ENCODE data around the gene CCR8.
A peak's percentile ranks its signal among the peaks of the same experiment; 100 is the strongest.
"Not testable (repeated sequence)": the region's sequence is repeated elsewhere in the genome, so short reads cannot be mapped to it uniquely, and the experiment has no call there.

Gene CCR8

GRCh38 chr3:39351134-39351533 lies 21.6 kb downstream of the CCR8 start:
- DNase-seq, result not testable (repeated sequence)

DNA sequence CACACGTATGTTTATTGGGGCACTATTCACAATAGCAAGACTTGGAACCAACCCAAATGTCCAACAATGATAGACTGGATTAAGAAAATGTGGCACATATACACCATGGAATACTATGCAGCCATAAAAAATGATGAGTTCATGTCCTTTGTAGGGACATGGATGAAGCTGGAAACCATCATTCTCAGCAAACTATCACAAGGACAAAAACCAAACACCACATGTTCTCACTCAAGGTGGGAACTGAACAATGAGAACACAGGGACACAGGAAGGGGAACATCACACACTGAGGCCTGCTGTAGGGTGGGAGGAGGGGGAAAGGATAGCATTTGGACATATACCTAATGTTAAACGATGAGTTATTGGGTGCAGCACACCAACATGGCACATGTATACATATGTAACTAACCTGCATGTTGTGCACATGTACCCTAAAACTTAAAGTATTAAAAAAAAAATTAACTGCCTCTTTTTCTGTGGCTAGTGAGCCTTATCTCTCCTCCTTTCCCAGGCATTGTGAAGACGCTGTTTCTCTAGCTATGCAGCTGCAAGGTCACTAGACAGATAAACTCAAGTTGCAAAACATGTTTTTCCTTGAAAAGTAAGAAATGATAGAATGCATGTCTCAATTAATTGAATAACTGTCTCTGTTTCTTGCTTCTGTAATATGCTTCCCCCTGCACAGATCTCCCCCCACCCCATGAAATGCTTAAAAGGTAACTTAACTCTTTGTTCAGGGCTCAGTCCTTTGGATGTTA lies 23.8 kb downstream of the CCR8 start:
- DNase-seq, result not testable (repeated sequence)

DNA sequence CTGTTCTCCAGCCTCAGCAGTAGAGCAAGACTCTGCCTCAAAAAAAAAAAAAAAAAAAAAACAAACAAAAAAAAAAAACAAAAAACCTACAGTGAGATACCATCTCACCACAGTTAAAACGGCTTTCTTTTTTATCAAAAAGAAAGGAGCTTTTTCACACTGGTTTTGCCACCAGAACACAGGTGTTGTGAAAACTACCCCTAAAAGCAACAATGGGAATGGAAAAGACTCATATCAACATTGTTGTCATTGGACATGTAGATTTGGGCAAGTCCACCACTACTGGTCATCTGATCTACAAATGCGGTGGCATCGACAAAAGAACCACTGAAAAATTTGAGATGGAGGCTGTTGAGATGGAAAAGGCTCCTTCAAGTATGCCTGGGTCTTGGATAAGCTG lies 28.8 kb downstream of the CCR8 start:
- no peak for DNase-seq

- peak; percentile 71 for DNase-seq
Observed at GRCh38 chr3:39361252-39361927, 31.9 kb downstream of the CCR8 start.

- no peak for DNase-seq
Observed at GRCh38 chr3:39362192-39362591, 32.7 kb downstream of the CCR8 start.

DNA sequence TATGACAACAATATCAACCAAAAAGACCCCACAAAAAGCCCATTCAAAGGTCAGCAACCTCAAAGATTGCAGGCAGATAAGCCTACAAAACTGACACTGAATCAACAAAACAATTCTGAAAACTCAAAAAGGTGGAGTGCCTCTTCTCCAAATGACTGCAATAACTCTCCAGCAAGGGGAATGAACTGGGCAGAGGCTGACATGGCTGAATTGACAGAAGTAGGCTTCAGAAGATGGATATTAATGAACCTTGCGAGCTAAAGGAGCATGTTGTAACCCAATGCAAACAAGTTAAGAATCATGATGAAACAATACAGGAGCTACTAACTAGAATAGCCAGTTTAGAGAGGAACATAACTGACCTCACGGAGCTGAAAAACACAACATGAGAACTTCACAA lies 33.3 kb downstream of the CCR8 start:
- DNase-seq, result no peak

DNA sequence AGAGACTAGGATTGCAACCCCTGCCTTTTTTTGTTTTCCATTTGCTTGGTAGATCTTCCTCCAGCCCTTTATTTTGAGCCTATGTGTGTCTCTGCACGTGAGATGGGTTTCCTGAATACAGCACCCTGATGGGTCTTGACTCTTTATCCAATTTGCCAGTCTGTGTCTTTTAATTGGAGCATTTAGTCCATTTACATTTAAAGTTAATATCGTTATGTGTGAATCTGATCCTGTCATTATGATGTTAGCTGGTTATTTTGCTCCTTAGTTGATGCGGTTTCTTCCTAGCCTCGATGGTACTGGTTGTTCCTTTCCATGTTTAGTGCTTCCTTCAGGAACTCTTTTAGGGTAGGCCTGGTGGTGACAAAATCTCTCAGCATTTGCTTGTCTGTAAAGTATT lies 40.9 kb downstream of the CCR8 start:
- DNase-seq, result not testable (repeated sequence)

GRCh38 chr3:39372833-39373232 lies 43.3 kb downstream of the CCR8 start:
- DNase-seq, result no peak

DNA sequence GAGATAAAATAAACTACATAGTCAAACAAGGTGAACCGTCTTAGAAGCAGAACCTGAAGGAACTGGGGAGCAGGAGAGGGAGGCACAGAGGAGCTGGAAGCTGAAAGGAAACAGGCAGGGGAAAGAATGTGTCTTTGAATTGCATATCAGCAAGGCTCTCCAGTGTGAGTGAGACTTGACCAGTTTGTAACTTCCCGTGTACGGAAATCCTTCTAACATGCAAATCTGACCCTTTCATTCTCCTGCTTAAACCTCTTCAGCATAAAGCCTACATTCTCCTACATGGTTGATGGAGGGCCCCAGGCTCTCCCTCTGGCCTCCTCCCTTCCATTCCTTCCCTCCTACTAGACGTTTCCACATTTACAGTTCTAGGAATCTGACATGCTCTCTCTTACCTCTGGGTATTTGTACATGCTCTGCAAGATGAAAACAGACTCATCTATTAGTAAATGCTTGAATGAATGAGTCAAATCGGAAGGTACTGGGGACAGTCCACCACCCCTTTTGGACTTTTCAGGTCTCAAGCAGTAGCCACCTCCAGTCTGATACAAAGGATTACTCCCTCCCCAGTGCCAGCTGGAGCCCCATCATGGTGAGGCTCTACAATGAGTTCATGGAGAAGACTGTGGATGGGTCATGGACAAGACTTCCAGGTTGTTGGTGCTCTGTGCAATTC lies 47.6 kb downstream of the CCR8 start:
- DNase-seq, result no peak

GRCh38 chr3:39378088-39378487 lies 48.6 kb downstream of the CCR8 start:
- DNase-seq, result peak; percentile 71

- no peak for DNase-seq
Observed at GRCh38 chr3:39378957-39379777, 49.7 kb downstream of the CCR8 start.

DNA sequence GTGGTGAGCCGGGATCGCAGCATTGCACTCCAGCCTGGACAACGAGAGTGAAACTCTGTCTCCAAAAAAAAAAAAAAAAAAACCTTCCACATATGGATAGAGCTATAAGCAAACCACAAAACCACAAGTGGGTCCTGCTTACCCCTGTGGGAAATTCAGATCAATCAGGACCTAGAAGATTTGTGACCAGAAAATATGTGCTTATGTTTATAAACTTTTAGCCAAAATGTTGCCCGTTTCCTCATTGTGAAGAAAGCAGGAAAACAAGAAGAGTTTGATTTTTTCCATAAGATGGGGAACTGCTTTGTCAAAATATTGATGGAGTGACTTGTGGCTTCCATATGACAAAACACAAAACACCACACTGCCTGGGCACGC lies 50.3 kb downstream of the CCR8 start:
- no peak for DNase-seq

DNA sequence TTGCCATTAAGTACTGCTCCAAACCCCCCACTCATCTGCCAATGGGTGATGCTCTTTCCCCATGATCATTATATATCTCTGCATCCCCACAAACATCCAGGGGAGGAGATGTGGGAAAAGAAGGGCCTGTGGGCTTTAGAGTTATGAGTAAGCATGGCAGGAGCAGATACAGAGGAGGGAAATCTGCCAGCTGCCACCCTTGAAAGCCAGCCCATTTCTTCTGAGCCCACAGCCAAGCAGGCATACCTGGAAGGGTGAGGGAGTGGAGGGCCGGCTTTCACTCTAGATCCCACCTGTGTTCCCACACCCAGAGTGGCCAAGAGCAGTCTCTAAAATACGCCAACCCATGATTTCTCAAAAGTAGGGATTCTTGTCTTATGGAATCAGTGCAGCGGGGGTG lies 51.9 kb downstream of the CCR8 start:
- DNase-seq, result no peak
